HG02588 (cell line): ENCODE data around the gene B4GALT7.
"Not testable (repeated sequence)": the region's sequence is repeated elsewhere in the genome, so short reads cannot be mapped to it uniquely, and the experiment has no call there.

Source experiments
- ATAC-seq: cut with Tn5 transposase; IDR thresholded peaks from one replicate; pipeline ENCODE4 v1.9.1; 2021; ENCODE audit warnings: mild to moderate bottlenecking, moderate library complexity; ENCODE audit not compliant: unreplicated experiment

Gene B4GALT7

DNA sequence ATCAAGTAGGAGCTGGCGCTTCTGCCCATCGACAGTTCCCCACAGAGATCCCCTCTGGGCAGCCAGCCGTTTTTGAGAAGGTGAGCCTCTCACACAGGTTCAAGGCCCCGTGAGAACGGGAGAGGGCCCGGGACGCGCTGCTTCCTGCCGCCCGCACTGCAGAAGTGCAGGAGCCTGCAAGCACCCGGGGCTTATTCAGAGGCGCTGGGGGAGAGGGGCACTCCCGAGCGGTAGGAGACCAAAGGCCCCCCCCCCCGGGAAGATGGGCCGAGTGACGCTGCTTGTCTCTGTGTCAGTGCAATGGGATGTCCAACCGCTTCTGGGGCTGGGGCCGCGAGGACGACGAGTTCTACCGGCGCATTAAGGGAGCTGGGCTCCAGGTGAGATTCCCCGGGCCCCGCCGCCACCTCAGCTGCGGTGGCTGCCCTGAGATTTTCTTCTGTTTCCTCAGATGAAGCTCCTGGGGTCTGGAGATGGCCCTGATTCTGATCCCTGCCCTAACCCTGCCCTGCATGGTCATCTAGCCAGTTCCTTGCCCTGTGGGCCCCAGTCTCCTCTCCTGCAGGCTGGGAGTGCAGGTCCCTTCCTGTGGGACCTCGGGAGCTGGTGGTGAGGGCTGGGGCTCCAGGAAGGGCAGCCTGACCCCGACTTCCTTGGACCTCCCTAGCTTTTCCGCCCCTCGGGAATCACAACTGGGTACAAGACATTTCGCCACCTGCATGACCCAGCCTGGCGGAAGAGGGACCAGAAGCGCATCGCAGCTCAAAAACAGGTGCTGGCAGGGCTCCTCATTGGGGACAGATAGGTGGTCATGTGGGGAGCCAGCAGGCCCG, 8.5 kb downstream of the B4GALT7 start:
- no peak for ATAC-seq

DNA sequence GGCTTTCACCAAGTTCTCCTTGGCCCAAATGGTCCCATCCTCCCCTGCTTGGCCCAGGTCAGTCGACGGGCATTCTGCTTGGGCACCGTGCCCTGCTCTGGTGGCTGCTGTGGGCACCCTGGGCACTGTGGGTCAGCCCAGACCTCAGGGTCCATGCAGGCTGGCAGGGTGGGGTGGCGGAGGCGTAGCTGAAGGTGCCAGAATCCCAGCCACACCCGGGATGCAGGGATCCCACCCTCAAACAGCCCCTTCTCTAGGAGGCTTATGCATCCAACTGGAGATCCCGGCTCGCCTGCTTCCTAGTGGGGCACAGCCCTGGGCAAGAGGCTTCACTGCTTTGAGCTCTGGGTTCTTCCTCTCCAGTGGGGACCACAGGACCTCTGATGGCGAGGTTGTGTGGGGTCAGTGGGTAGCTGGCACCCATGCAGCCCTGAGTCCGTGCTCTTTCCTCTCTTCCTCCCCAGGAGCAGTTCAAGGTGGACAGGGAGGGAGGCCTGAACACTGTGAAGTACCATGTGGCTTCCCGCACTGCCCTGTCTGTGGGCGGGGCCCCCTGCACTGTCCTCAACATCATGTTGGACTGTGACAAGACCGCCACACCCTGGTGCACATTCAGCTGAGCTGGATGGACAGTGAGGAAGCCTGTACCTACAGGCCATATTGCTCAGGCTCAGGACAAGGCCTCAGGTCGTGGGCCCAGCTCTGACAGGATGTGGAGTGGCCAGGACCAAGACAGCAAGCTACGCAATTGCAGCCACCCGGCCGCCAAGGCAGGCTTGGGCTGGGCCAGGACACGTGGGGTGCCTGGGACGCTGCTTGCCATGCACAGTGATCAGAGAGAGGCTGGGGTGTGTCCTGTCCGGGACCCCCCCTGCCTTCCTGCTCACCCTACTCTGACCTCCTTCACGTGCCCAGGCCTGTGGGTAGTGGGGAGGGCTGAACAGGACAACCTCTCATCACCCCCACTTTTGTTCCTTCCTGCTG, 9.4 kb downstream of the B4GALT7 start:
- no peak for ATAC-seq

DNA sequence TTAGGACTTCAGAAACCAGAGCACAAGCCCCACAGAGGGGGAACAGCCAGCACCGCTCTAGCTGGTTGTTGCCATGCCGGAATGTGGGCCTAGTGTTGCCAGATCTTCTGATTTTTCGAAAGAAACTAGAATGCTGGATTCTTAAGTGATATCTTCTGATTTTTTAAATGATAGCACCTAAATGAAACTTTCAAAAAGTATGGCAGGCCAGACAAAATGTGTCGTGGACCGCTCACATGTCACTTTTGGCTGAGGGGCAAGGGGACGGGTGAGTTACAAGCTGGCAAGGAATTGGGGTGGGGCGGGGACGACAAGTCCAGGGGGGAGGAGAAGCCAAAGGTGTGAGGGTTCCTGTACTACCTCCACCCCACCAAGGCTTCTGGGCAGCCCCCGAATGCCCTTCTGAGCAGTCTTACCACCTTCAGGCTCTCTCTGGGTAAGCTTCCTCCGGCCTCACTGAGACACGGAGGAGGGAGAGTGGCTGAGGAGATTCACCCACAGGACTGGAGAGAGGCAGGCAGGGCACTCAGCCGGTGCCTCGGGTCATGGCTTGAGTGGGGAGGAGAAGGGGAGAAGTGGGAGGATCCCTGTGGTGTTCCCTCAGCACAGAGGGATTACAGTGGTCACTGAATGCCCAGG, 10.3 kb downstream of the B4GALT7 start:
- ATAC-seq = no peak

DNA sequence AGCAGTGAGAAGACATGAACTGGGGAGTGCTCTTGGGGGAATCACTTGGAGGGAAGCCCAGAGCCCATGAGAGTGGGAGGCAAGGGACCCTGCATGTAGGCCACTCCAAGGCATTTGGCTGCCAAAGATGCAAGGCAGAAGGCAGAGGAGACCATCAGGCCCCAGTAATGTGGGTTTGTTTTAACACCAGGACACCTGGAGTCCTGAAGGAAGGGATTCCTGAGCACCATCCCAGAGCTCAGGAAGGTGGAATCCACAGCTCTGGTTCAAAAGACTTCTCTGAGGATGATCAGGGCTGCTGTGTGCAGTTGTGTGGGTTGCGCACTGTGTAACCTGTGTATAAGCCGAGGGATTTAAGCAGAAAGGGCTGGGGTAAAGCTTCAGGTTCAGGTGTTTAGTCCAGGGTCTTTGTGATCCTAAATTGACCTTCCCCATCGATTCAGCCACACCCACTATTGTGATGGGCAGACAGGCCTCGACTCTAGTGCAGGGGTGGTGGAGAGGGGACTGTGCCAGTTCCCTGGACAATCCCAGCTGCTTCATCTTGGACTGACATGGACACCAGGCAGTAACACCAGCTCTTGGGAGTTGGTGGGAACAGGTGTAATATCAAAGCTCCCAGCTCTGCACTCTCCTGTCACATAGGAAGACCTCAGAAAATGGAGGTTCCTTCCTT, 11.0 kb downstream of the B4GALT7 start:
- no peak for ATAC-seq

DNA sequence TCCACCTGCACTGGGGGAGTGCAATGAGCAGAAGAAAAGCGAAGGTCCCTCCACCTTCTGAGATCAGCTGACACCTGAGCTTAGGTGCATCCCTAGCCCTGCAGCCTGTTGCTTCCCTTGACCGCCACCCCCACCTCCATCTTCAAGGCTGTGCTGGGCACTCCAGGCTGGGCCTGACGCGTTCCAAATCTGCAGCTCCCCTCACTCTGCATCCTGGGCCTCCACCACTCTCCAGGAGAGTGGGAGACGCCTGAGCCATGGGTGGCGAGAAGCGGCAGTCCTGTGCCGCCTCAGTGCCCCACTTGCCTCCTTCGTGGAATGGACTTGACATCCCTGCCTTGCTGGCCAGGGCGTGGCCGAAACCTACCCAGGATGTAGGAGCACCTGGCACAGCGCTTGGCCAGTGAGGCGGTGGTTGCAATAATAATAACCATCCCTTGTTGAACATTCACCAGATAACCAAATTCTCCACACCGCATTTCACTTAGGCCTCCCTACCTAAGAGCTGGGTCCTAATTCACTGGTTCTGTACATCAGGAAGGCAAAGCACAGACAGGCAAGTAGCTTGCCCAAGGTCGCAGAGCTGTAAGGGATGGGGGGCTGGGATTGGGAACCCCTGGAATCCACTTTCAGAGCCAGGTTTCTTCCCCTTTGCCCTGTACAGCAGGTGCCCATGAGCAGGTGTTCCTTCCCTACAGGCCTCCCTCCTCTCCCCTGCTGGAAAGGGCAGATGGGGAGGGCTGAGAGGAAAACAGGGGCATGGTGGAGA, 11.7 kb downstream of the B4GALT7 start:
- ATAC-seq = no peak

DNA sequence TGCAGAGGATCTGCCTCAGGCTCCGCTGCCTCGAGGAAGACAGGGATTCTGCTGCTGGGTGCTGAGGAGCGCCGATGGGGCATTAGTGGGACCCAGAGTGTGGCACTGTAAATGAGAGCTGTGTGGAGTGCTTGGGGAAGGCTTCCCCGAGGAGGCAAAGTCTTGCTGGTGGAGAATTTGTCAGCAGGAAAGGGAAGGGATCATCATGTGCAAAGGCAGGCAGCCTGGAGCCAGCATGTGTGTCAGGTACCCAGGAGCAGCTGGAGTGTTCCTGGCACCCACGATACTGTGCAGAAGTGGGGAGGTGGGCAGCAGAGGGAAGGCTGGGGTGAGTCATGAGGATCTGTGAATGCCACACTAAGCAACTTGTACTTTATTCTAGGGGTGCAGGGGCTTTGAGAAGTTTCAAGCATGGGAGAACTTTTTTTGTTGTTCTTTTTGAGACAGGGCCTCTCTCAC, 12.3 kb downstream of the B4GALT7 start:
- ATAC-seq = no peak

DNA sequence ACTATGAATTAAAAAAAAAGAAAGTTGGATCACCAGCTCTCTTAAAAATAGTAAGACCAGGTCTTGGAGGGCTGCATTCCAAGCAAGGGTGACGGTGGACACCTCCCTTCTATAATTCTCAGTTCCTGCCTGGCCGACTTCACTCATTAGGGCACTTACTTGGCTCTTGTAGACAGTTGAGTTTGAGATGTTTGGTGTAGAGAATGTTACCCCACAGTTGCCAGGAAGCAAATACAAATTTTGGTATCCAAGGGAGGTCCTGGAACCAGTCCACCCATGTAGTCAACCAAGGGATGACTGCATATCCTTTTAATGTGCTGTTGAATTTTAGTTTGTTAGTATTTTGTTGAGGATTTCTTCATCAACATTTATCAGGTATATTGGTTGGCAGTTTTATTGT, 20.6 kb downstream of the B4GALT7 start:
- no peak for ATAC-seq

DNA sequence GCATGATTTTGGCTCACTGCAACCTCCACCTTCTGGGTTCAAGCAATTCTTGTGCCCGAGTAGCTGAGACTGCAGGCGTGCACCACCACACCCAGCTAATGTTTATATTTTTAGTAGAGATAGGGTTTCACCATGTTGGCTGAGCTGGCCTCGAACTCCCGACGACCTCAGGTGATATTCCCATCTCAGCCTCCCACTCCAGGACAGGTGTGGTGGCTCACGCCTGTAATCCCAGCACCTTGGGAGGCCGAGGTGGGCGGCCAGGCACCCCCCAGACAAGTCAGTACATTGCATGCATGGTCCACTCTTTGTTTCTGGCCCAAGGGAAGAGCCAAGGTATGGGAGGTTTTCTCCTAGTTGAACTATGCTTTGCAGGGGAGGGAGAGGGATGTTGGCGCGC, 24.2 kb downstream of the B4GALT7 start:
- ATAC-seq = not testable (repeated sequence)

DNA sequence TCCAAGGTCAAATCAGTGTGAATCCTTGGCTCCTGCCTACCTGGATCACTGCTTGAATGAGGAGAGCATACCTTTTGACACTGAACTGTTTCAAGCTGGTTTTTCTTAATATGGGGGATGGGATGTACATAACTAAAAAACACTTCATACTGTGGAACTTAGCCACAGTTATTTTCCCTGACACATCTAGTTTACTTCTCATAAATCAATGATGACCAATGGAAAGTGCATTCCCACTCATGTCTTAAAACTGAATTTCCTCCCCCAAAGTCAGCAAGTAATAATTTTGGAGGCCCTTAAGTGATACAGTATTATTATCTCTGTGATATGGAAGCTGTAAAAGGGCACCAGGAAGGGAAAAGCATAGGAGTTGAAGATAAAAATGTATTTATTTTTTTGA, 30.3 kb downstream of the B4GALT7 start:
- not testable (repeated sequence) for ATAC-seq

DNA sequence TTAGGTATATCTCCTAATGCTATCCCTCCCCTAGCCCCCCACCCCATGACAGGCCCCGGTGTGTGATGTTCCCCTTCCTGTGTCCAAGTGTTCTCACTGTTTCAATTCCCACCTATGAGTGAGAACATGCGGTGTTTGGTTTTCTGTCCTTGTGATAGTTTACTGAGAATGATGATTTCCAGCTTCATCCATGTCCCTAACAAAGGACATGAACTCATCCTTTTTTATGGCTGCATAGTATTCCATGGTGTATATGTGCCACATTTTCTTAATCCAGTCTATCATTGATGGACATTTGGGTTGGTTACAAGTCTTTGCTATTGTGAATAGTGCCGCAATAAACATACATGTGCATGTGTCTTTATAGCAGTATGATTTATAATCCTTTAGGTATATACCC, 35.0 kb downstream of the B4GALT7 start:
- ATAC-seq = not testable (repeated sequence)

DNA sequence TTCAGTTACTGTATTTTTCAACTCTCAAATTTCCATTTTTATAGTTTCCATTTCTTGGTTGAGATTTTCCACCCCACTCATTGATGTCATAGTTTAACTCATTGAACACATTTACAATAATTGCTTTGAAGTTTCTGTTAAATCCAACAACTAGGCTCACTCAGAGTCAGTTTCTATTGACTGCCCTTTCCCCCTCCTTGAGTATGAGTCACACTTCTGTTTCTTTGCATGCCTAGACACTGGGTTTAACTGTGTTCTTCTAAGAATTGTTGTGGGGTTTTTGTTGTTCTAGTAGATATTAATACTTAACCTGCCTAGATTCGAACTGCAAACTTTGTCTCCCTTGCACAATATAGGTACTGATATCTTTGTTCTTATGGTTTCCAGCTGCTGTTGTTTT, 45.5 kb downstream of the B4GALT7 start:
- ATAC-seq = not testable (repeated sequence)

DNA sequence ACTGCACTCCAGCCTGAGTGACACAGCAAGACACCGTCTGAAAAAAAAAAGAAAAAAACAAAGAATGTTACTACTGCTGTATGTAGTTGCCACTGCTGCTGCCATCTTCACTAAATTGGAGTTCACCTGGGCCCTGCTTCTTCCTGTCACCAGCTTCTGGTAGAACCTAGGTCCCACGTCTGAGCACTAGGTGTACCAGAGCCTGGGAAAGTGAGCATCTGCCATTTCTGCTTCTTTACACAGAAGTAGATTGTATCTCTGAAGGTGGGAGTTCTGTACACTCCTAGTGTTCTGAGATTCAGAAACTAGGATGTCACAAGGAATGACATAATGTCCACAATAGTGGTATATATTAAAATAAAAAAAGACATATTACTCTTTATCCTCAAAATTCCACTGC, 51.3 kb downstream of the B4GALT7 start:
- ATAC-seq = not testable (repeated sequence)

DNA sequence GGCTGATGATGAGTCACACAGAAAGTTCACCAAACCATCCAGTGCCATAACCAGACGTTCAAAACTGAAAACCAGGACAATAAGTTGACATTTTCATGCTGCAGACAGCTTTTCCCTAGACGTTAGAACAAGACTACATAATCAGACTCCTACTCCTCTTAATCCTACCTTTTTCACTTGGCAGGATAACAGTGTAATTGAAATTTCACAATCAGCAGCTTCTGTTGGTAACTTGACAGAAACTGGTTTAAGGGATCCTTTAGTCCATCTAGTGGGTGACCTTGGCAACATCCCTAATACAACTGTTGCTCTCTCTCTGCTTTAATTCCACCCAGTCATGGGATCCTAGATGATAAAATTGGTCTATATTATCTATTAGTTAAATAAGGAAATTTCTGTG, 57.9 kb downstream of the B4GALT7 start:
- not testable (repeated sequence) for ATAC-seq

DNA sequence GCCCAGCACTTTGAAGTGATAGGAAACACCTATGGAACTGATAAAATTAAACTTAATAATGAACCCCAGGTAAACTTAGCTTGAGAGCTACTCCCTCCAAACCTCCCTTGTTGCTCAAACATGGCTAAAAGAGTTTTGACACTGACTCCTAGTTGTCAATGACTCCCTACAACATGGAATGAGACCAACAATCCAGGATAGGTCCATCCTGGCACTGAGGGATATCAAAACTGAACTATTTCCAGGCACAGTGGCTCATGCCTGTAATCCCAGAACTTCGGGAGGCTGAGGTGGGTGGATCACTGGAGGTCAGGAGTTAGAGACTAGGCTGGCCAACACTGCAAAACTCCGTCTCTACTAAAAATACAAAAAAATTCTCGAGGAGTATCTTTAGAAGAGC, 58.6 kb downstream of the B4GALT7 start:
- not testable (repeated sequence) for ATAC-seq
